HepG2 (cell line): ENCODE results near the gene GPR42. TPM values are rescaled to one million over a fixed set of nuclear protein-coding genes. Genes with fewer than 3 reads are reported as not detected.

ENCODE experiments used
- ATF7 ChIP-seq, 2 experiments: fragments of 450-650 bp in 1 of 2; sonication (generic) in 1 of 2; formaldehyde crosslinking in 1 of 2; IDR thresholded peaks; 2 replicates each; pipeline versions ENCODE4 v1.4.0 to v1.6.1; 2016 to 2020; ENCODE audit warnings: antibody characterized with exemption in 1 of 2, mild to moderate bottlenecking in 1 of 2, missing genetic modification reagents in 1 of 2
- IRF2 ChIP-seq: IDR thresholded peaks from 2 replicates; pipeline ENCODE4 v1.6.1; 2018; ENCODE audit warnings: missing genetic modification reagents, missing compliant biosample characterization
- NFIB ChIP-seq: sonication (generic); formaldehyde crosslinking; IDR thresholded peaks from 2 replicates; pipeline ENCODE4 v1.9.0; 2021; ENCODE audit warnings: missing genetic modification reagents, mild to moderate bottlenecking, borderline replicate concordance
- NR2F1 ChIP-seq, 2 experiments: fragments of 450-650 bp in 1 of 2; formaldehyde crosslinking in 1 of 2; IDR thresholded peaks; 2 replicates each; pipeline versions ENCODE4 v1.5.0 to v1.6.1; 2016 to 2020; ENCODE audit warnings: mild to moderate bottlenecking in 1 of 2, missing compliant biosample characterization in 1 of 2, missing genetic modification reagents in 1 of 2, moderate library complexity in 1 of 2
- RARA ChIP-seq: IDR thresholded peaks from 2 replicates; pipeline ENCODE4 v1.6.1; 2016; ENCODE audit warnings: missing genetic modification reagents, missing compliant biosample characterization
- RORA ChIP-seq: sonication (generic); formaldehyde crosslinking; IDR thresholded peaks from 2 replicates; pipeline ENCODE4 v1.5.0; 2020; ENCODE audit warnings: mild to moderate bottlenecking, missing genetic modification reagents, moderate library complexity
- TCF7L2 ChIP-seq: IDR thresholded peaks from 2 replicates; pipeline ENCODE4 v1.6.1; 2011; ENCODE audit warnings: mild to moderate bottlenecking, low read depth, low read length, moderate library complexity
- TEAD2 ChIP-seq: sonication (generic); formaldehyde crosslinking; IDR thresholded peaks from 2 replicates; pipeline ENCODE4 v1.9.0; 2021; ENCODE audit warnings: missing genetic modification reagents
- ZNF333 ChIP-seq: sonication (generic); formaldehyde crosslinking; IDR thresholded peaks from 2 replicates; pipeline ENCODE4 v1.4.0; 2020; ENCODE audit warnings: mild to moderate bottlenecking, missing genetic modification reagents, borderline replicate concordance
- ZNF33A ChIP-seq: sonication (generic); formaldehyde crosslinking; IDR thresholded peaks from 2 replicates; pipeline ENCODE4 v1.5.1; 2020; ENCODE audit warnings: missing genetic modification reagents, mild to moderate bottlenecking, moderate library complexity, borderline replicate concordance
- ZNF510 ChIP-seq: sonication (generic); formaldehyde crosslinking; IDR thresholded peaks from 2 replicates; pipeline ENCODE4 v1.4.0; 2020; ENCODE audit warnings: low read depth, mild to moderate bottlenecking, missing genetic modification reagents
- ZNF772 ChIP-seq: sonication (generic); formaldehyde crosslinking; IDR thresholded peaks from 2 replicates; pipeline ENCODE4 v1.5.0; 2020; ENCODE audit warnings: mild to moderate bottlenecking, missing genetic modification reagents
- ZNF780A ChIP-seq: sonication (generic); formaldehyde crosslinking; IDR thresholded peaks from 2 replicates; pipeline ENCODE4 v1.8.0; 2022; ENCODE audit warnings: mild to moderate bottlenecking, missing genetic modification reagents, moderate library complexity
- polyA plus RNA-seq, 8 experiments: library from polyadenylated mRNA; depleted of rRNA in 3 of 8; stranded (reverse) in 7 of 8; unstranded in 1 of 8; fragments of >200 nt; fragmentation: Illumina TruSeq in 4 of 8; extraction: Trizol in 4 of 8; gene quantifications; 2 replicates each; pipeline versions ENCODE4 v1.2.1 to v1.2.3, GENCODE V29; 2011 to 2016; ENCODE audit warnings: low read depth in 4 of 8, missing spikeins in 1 of 8, mixed read lengths in 1 of 8; ENCODE audit not compliant: insufficient read depth in 1 of 8
- total RNA-seq, 5 experiments: library from RNA; depleted of rRNA; stranded (reverse); fragments of >200 nt; fragmentation: Illumina TruSeq; extraction: Trizol; gene quantifications; 2 replicates each; pipeline ENCODE4 v1.2.3, GENCODE V29; 2016; ENCODE audit warnings: low read depth in 1 of 5
- TF ChIP-seq, protein P1 (sequence below): sonication (generic); formaldehyde crosslinking; IDR thresholded peaks from 2 replicates; pipeline ENCODE4 v1.4.0; 2020; ENCODE audit warnings: missing genetic modification reagents
- TF ChIP-seq, protein P2 (sequence below): sonication (generic); formaldehyde crosslinking; IDR thresholded peaks from 2 replicates; pipeline ENCODE4 v1.4.0; 2020; ENCODE audit warnings: missing genetic modification reagents, mild to moderate bottlenecking, borderline replicate concordance
- TF ChIP-seq, protein P3 (sequence below): IDR thresholded peaks from 2 replicates; pipeline ENCODE4 v1.6.1; 2016; ENCODE audit warnings: low read depth
- TF ChIP-seq, protein P4 (sequence below): sonication (generic); formaldehyde crosslinking; IDR thresholded peaks from 2 replicates; pipeline ENCODE4 v1.5.0; 2020; ENCODE audit warnings: mild to moderate bottlenecking, missing genetic modification reagents

GPR42 gene
- total and polyA plus RNA-seq, 2 of the 13 experiments (the other 11 are each of a cell fraction or from before 2014, with no cell fraction given), result not detected

DNA sequence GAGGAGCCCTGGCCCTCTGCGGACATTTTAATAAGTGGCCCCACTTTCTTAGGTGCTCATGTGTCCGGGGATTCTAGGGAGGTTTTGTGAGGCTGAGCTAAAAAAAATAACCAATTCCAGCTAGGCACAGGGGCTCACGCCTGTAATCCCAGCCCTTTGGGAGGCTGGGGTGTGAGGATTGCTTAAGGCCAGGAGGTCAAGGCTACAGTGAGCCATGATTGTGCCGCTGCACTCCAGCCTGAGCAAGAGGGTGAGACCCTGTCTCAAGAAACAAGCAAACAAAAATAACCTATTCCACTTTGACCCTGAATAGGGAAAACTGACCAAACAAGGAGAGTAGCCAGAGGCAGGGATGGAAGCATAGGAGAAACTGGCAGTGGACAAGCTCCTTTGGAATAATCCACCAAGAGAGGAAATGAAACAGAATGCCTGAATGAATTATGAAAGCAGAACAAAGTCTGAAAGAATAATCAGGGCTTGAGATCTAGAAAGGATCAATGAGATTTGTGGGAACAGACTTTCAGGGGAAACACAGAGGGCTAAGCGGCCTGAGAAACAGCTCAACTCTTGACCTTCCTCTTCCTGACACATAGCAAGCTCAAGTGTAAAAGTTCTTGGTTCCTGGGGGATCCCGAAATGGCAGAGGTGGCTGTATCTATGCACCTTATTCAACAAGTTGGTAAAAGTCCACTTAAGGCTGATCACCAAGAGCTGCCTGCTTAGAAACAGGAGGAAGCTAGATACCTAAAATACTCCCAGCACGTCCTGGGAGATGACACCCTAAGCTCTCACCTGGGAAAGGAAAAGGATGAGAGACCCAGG, 47.1 kb downstream of the GPR42 start (continued):
- TF ChIP-seq, protein P1, sequence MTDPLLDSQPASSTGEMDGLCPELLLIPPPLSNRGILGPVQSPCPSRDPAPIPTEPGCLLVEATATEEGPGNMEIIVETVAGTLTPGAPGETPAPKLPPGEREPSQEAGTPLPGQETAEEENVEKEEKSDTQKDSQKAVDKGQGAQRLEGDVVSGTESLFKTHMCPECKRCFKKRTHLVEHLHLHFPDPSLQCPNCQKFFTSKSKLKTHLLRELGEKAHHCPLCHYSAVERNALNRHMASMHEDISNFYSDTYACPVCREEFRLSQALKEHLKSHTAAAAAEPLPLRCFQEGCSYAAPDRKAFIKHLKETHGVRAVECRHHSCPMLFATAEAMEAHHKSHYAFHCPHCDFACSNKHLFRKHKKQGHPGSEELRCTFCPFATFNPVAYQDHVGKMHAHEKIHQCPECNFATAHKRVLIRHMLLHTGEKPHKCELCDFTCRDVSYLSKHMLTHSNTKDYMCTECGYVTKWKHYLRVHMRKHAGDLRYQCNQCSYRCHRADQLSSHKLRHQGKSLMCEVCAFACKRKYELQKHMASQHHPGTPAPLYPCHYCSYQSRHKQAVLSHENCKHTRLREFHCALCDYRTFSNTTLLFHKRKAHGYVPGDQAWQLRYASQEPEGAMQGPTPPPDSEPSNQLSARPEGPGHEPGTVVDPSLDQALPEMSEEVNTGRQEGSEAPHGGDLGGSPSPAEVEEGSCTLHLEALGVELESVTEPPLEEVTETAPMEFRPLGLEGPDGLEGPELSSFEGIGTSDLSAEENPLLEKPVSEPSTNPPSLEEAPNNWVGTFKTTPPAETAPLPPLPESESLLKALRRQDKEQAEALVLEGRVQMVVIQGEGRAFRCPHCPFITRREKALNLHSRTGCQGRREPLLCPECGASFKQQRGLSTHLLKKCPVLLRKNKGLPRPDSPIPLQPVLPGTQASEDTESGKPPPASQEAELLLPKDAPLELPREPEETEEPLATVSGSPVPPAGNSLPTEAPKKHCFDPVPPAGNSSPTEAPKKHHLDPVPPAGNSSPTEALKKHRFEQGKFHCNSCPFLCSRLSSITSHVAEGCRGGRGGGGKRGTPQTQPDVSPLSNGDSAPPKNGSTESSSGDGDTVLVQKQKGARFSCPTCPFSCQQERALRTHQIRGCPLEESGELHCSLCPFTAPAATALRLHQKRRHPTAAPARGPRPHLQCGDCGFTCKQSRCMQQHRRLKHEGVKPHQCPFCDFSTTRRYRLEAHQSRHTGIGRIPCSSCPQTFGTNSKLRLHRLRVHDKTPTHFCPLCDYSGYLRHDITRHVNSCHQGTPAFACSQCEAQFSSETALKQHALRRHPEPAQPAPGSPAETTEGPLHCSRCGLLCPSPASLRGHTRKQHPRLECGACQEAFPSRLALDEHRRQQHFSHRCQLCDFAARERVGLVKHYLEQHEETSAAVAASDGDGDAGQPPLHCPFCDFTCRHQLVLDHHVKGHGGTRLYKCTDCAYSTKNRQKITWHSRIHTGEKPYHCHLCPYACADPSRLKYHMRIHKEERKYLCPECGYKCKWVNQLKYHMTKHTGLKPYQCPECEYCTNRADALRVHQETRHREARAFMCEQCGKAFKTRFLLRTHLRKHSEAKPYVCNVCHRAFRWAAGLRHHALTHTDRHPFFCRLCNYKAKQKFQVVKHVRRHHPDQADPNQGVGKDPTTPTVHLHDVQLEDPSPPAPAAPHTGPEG (CRISPR knock-in tag), result no peak
- no peak for TF ChIP-seq ZNF780A (CRISPR knock-in tag)
- TF ChIP-seq ZNF333 (CRISPR knock-in tag), result no peak
- no peak for TF ChIP-seq ZNF510 (CRISPR knock-in tag)
- TF ChIP-seq ZNF772 (CRISPR knock-in tag), result no peak
- no peak for TF ChIP-seq ZNF33A (CRISPR knock-in tag)
- TF ChIP-seq TEAD2, result no peak
- no peak for TF ChIP-seq RORA
- TF ChIP-seq, protein P2, sequence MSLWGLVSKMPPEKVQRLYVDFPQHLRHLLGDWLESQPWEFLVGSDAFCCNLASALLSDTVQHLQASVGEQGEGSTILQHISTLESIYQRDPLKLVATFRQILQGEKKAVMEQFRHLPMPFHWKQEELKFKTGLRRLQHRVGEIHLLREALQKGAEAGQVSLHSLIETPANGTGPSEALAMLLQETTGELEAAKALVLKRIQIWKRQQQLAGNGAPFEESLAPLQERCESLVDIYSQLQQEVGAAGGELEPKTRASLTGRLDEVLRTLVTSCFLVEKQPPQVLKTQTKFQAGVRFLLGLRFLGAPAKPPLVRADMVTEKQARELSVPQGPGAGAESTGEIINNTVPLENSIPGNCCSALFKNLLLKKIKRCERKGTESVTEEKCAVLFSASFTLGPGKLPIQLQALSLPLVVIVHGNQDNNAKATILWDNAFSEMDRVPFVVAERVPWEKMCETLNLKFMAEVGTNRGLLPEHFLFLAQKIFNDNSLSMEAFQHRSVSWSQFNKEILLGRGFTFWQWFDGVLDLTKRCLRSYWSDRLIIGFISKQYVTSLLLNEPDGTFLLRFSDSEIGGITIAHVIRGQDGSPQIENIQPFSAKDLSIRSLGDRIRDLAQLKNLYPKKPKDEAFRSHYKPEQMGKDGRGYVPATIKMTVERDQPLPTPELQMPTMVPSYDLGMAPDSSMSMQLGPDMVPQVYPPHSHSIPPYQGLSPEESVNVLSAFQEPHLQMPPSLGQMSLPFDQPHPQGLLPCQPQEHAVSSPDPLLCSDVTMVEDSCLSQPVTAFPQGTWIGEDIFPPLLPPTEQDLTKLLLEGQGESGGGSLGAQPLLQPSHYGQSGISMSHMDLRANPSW (CRISPR knock-in tag), result no peak
- TF ChIP-seq, protein P3, sequence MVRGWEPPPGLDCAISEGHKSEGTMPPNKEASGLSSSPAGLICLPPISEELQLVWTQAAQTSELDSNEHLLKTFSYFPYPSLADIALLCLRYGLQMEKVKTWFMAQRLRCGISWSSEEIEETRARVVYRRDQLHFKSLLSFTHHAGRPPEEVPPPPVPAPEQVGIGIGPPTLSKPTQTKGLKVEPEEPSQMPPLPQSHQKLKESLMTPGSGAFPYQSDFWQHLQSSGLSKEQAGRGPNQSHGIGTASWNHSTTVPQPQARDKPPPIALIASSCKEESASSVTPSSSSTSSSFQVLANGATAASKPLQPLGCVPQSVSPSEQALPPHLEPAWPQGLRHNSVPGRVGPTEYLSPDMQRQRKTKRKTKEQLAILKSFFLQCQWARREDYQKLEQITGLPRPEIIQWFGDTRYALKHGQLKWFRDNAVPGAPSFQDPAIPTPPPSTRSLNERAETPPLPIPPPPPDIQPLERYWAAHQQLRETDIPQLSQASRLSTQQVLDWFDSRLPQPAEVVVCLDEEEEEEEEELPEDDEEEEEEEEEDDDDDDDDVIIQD, result no peak
- no peak for TF ChIP-seq NFIB (CRISPR knock-in tag)
- 0 out of 4 replicates have a peak, but pooled peaks have one; percentile 18 to 51 for TF ChIP-seq NR2F1 (CRISPR knock-in tag; IDR thresholded peaks at IDR 0.05)
- no peak for TF ChIP-seq IRF2 (CRISPR knock-in tag)
- peak; percentile 52 for TF ChIP-seq RARA (CRISPR knock-in tag)
- TF ChIP-seq, protein P4, sequence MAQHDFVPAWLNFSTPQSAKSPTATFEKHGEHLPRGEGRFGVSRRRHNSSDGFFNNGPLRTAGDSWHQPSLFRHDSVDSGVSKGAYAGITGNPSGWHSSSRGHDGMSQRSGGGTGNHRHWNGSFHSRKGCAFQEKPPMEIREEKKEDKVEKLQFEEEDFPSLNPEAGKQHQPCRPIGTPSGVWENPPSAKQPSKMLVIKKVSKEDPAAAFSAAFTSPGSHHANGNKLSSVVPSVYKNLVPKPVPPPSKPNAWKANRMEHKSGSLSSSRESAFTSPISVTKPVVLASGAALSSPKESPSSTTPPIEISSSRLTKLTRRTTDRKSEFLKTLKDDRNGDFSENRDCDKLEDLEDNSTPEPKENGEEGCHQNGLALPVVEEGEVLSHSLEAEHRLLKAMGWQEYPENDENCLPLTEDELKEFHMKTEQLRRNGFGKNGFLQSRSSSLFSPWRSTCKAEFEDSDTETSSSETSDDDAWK (CRISPR knock-in tag), result no peak
- no peak for TF ChIP-seq TCF7L2
- no peak for TF ChIP-seq ATF7 (IDR thresholded peaks at IDR 0.05)
- TF ChIP-seq ATF7 (CRISPR knock-in tag; IDR thresholded peaks at IDR 0.05), result no peak
